ENCODE measurements around the gene MYEOV.

DNA sequence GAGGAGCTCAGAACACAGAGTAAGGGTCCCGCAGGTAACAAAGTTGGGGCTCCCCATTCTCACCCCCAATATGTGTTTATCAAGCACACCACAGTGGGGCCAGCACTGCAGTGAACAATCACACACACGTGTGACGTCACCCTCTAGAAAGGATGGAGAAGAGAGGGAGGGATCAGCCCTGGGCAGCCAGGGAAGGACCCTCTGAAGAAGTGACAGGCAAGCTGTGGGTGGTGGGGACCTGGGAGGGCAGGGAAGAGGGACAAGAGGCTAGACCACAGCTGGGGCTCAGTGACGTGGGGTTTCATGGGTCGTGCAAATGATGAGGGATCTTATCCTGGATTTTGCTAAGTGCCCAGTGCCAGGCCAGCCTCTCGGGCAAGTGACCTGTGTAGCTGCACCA is 28.7 kb upstream of the MYEOV start:
- no peak for TF ChIP-seq POLR2A (IDR thresholded peaks at IDR 0.05)
- TF ChIP-seq, protein P1, sequence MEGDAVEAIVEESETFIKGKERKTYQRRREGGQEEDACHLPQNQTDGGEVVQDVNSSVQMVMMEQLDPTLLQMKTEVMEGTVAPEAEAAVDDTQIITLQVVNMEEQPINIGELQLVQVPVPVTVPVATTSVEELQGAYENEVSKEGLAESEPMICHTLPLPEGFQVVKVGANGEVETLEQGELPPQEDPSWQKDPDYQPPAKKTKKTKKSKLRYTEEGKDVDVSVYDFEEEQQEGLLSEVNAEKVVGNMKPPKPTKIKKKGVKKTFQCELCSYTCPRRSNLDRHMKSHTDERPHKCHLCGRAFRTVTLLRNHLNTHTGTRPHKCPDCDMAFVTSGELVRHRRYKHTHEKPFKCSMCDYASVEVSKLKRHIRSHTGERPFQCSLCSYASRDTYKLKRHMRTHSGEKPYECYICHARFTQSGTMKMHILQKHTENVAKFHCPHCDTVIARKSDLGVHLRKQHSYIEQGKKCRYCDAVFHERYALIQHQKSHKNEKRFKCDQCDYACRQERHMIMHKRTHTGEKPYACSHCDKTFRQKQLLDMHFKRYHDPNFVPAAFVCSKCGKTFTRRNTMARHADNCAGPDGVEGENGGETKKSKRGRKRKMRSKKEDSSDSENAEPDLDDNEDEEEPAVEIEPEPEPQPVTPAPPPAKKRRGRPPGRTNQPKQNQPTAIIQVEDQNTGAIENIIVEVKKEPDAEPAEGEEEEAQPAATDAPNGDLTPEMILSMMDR (IDR thresholded peaks at IDR 0.05) = no peak
